A172 (cell line): ENCODE results near the gene AKR1B15. TPM values are rescaled to one million over a fixed set of nuclear protein-coding genes. Genes with fewer than 3 reads are reported as not detected.

Experiments used
- DNase-seq: peaks from one replicate; pipeline ENCODE4 v3.0.0-alpha.2; 2015; ENCODE audit warnings: low spot score
- total RNA-seq: library from RNA; depleted of rRNA; stranded (reverse); fragments of >200 nt; shearing (Covaris generic); gene quantifications from 2 replicates; pipeline ENCODE4 v1.2.3, GENCODE V29; 2014; rRNA removed

AKR1B15 gene
- total RNA-seq, 1 experiment from 2014 or later, result not detected

- peak; percentile 92 for DNase-seq
These were observed 64.9 kb downstream of the AKR1B15 start for GRCh38 chr7:134613623-134614347.

GRCh38 chr7:134616611-134617010 lies 67.7 kb downstream of the AKR1B15 start:
- DNase-seq, result no peak

DNA sequence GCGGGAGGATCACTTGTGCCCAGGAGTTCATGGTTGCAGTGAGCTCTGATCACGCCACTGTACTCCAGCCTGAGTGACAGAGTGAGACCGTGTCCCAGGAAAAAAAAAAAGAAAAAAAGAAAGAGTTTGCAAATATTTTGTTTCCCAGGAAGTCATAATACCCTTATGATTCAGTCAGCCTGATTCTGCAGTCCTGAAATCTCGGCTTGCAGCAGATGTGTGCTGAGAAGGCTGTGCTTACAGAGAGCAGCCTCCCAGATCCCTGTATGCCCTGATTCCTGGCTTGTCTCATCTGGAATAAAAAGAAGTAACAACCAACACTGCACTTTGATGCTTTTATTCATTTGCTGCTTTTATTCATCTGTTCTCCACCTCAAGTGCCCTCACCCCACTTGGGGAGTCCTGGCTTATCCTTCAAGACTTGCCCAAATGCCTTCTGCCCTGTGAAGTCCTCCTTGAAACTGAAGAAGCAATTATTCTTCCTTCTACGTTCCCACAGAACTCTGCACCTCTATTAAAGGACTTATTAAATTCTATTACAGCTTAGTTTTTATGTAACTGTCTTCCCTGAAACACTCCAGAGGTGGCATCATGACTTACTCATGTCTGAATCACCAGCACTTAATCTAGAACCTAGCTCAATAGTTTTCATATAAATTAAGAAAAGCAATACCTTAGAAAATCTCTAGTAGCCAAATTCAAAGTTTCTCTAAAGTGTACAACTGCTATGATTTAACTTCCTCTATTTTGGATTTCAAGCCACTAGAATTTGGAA lies 70.0 kb downstream of the AKR1B15 start:
- peak; percentile 18 for DNase-seq

DNA sequence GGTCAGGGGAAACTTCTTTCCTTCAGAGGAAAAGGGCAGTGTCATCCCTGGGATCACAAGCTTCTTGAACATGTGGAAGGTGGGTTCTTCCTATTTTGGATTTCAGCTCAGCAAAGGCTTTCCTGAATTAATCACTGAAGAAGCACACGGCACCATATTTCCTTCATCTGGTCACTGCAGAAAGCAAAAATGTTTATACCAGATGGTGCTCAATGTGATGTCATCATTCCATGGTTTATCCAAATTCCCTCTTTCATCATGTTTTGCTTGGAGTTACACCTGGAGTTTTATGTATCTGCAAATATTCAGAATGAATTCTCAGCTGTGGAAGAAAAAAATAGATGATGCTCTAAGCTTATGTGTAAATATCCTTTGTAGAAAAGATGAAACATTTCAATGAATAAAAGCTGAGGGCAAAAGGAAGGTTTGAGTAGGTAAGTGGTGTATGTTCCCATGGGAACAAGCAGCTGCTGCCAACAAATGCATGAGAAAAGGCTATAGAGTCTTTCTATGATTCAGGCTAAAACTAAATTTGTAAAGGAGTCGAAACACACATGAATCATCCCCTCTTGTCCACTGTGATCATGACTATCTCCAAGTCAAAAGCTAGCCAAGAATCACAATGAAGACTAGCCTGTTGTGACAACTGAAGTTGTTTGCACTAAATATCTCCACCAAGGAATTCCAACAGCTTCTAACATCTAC lies 70.9 kb downstream of the AKR1B15 start:
- DNase-seq, result peak; percentile 47

GRCh38 chr7:134622303-134622995 lies 73.5 kb downstream of the AKR1B15 start:
- DNase-seq, result no peak

DNA sequence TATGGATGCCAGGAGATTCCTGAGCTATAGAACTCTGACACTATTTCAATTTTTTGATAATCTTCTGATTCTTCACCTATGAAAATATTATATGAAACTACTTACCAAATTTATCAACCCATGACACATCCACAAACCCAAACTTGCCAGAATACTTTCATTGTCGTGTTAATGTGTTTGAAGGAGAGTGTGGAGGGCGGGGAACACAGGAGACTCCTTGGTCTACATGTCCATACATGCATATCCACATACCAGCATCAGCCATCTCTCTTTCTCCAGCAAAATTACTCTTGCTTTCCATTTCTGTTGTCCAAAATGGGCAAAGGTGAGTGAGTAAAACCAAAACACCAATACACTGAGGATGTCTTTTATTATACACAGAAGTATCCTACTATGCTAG lies 74.3 kb downstream of the AKR1B15 start:
- DNase-seq, result no peak

DNA sequence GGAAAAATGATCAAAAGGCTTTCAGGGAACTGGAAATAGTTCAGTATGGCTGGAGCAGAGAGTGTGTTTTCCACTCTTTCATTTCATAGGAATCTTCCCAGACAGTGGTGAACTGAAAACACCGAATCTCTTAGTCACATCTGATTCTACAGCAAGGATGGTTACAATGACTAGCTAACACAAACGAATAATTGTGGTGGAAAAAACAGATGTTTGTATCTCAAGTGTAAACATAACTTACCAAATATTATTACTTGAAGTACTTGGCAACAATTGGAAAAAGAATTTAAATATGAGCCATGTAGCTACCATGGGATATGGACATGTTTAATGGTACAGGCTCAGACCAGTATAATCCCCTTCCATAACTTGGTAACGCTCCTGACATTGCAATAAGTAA lies 76.6 kb downstream of the AKR1B15 start:
- no peak for DNase-seq

DNA sequence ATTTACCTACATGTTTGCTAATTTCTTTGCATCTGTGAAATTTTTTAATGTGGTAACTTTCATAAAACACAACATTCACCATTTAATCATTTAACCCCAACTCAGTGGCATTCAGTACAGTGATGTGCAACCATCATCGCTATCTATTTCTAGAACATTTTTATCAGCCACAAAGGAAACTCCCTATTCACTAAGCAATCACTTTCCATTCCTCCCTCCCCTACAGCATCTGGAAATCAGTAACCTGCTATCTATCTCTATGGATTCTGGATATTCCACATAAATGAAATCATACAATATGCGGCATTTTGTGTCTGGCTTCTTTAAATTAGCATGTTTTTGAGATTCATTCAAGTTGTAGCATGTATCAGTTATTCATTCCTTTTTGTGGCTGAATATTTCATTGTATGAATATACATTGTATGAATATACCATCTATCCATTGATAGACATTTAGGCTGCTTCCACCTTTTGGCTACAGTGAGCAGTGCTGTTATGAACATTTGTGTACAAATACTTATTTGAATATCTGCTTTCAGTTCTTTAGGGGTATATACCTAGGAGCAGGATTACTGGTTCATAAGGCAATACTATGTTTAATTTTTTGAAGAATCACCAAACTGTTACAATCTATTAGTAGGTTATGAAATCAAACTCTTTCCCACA lies 78.3 kb downstream of the AKR1B15 start:
- DNase-seq, result no peak

DNA sequence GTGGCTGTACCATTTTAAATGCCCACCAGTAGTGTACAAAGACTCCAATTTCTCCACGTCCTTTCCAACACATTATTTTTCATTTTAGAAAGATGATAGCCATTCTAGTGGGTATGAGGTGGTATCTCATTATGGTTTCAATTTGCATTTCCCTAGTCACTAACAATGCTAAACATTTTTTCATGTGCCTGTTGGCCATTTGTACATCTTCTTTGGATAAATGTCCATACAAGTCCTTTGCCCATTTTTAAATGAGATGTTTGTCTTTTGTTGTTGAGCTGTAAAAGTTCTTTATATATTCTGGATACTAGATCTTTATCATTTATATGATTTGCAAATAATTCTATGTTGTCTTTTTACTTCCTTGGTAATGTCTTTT lies 78.9 kb downstream of the AKR1B15 start:
- DNase-seq, result no peak

- DNase-seq, result no peak
These were observed 80.5 kb downstream of the AKR1B15 start for GRCh38 chr7:134629445-134629844.

Other genes starting within 250 kb of the AKR1B15 start
- 19.4 and 20.7 TPM in 2 replicates for gene SLC35B4, start 232.2 kb upstream of the AKR1B15 start, total RNA-seq
- 83.9 and 97.8 TPM in 2 replicates for gene AKR1B1, start 90.0 kb upstream of the AKR1B15 start, total RNA-seq
- gene AKR1B10, start 21.5 kb upstream of the AKR1B15 start, total RNA-seq, result 3.0 and 15.8 TPM in 2 replicates
- 17.5 and 19.6 TPM in 2 replicates for gene BPGM, start 97.7 kb downstream of the AKR1B15 start, total RNA-seq
- 83.9 and 99.8 TPM in 2 replicates for gene CALD1, start 230.5 kb downstream of the AKR1B15 start, total RNA-seq